Gastrocnemius medialis (tissue), 4 donors: ENCODE results near the gene TSC22D3.

Experiments
- POLR2A ChIP-seq, 2 donors: fragments of 450-650 bp; IDR thresholded peaks; one replicate each; pipeline ENCODE4 v1.6.1; 2017; ENCODE audit warnings: antibody characterized with exemption in 2 of 2, mild to moderate bottlenecking in 2 of 2, moderate library complexity in 2 of 2
- TF ChIP-seq, protein P1 (sequence below), 5 experiments: fragments of 450-650 bp in 3 of 5; fragments of 200-600 bp in 2 of 5; sonication (generic) in 2 of 5; IDR thresholded peaks in 4 of 5; conservative IDR thresholded peaks in 1 of 5; 1 replicate in 4 of 5; 2 replicates in 1 of 5; pipeline ENCODE4 v1.5.1; 2016 to 2019; ENCODE audit warnings: antibody characterized with exemption in 5 of 5, mild to moderate bottlenecking in 3 of 5, moderate library complexity in 3 of 5

DNA sequence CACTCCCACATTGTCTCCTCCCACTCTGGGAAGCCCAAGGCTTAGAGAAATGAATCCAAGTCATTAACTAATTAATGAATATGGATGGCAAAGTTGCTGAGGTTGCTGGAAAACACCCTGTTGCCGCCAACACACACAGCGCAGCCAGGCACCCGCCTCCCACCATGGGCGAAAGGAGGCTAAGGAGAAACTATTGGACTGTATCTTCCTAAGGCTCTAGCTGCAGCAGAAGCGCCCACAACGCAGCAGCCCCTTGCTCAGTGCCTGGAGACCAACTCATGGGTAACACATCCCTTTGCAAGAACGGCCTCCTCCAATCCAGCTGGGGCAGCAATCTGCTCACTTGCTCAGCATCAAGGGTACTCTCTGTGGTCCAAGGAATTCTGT, 34.2 kb downstream of the TSC22D3 start:
- TF ChIP-seq, protein P1, sequence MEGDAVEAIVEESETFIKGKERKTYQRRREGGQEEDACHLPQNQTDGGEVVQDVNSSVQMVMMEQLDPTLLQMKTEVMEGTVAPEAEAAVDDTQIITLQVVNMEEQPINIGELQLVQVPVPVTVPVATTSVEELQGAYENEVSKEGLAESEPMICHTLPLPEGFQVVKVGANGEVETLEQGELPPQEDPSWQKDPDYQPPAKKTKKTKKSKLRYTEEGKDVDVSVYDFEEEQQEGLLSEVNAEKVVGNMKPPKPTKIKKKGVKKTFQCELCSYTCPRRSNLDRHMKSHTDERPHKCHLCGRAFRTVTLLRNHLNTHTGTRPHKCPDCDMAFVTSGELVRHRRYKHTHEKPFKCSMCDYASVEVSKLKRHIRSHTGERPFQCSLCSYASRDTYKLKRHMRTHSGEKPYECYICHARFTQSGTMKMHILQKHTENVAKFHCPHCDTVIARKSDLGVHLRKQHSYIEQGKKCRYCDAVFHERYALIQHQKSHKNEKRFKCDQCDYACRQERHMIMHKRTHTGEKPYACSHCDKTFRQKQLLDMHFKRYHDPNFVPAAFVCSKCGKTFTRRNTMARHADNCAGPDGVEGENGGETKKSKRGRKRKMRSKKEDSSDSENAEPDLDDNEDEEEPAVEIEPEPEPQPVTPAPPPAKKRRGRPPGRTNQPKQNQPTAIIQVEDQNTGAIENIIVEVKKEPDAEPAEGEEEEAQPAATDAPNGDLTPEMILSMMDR (IDR thresholded peaks at IDR 0.05 in 4 of 5, conservative IDR thresholded peaks at IDR 0.05 in 1 of 5) = no peak
- TF ChIP-seq POLR2A (IDR thresholded peaks at IDR 0.05) = no peak
